AG08395 (cell line): Measurements from ENCODE around the gene PLXNA2.

Experiments used
- DNase-seq: peaks from one replicate; pipeline ENCODE4 v3.0.0; 2012; ENCODE audit warnings: mixed read lengths, low spot score

The PLXNA2 gene

DNA sequence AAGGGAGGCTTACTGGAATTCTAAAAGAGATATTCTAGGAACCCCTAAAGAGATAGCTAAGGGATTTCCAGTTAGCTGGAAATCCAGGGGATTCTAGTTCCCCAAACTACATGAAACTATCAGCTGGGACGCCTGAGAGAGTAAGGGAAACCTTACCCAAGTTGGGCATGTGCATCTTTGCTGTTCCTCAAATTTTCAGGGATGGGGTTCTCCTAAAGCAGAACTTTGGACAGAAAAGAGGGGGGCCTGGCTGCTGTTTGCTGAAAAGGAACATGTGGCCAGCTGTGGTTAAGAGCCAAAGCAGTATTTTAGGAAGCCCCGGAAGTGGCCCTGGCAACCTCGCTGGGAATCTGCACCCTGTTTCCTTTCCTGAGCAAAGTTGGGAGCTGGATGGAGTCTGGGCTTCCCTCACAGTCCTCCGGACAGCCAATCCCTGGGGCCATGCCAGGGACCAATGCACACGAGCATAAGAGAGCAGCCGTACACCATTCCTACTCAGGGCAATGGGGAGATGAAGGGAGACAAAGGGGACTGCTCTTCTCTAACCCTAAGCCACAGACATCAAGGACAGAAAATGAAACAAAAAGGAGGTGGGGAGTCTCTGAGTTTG is 154.3 kb downstream of the PLXNA2 start:
- peak; percentile 59 for DNase-seq

- peak; percentile 33 for DNase-seq
Measured at GRCh38 chr1:208089149-208089548, 155.0 kb downstream of the PLXNA2 start.

DNA sequence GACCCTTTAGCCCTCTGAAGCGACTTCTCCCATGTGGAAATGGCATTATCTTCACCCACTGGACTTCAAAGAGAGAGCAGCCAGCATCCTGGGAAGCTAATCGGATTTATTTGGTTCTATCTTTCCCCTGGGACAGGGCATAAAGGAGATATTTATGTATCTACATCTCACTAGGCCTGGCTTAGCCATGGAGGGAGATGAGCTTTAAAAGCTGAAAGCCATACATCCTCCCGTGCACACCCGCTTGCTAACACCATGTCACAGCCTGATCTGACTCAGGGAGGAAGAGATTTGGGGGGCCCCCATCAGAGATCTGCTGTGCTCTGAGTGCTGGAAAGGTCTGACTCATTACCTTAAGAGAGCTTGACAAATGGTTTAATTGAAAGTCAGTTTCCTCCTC is 155.9 kb downstream of the PLXNA2 start:
- no peak for DNase-seq

DNA sequence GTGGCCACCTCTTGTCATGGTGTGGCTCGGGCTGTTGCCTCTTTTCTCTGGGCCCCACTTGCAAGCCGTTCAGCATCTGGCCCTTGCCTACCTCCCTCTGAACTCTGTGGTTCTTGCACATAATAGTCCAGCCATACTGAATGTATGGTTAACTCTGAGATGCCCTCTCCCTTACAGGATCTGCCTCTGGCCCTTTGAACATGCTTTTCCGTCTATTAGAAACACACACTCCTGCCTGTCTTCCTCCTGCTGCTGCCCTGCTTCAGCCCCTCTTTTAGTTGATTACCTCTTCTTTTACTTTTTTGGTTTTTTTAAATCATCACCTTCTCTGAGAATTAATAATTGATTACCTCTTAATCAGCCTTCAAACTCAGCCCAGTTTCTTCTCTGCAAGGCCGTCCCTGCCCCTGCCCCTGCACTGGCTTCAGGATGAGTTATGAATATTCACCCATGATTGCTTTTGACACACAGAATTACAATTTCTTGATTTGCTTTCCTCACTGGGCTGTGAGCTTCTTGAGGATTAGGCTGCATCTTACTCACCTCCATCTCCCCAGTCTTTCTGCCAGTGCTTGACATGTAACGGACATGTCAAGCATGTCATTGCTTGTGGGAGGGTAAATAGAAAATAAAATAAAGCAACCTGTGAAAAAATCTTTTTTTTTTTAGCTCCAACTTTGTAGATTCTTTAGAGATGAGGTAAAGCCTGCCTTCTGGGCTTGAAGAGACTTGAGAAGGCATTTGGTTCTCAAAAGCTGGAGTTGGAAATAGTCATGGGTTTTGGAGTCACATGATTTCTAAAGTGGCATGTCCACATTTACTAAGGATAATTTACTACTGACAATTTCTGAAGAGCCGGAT is 158.3 kb downstream of the PLXNA2 start:
- peak; percentile 24 for DNase-seq

- DNase-seq, result no peak
Measured at GRCh38 chr1:208084764-208085163, 159.4 kb downstream of the PLXNA2 start.

- no peak for DNase-seq
Measured at GRCh38 chr1:208084220-208084619, 160.0 kb downstream of the PLXNA2 start.

GRCh38 chr1:208083715-208084085 is 160.5 kb downstream of the PLXNA2 start:
- DNase-seq, result no peak

- DNase-seq, result no peak
Measured at GRCh38 chr1:208083016-208083714, 161.0 kb downstream of the PLXNA2 start.

GRCh38 chr1:208081972-208082371 is 162.2 kb downstream of the PLXNA2 start:
- no peak for DNase-seq

GRCh38 chr1:208080396-208081286 is 163.5 kb downstream of the PLXNA2 start:
- no peak for DNase-seq

DNA sequence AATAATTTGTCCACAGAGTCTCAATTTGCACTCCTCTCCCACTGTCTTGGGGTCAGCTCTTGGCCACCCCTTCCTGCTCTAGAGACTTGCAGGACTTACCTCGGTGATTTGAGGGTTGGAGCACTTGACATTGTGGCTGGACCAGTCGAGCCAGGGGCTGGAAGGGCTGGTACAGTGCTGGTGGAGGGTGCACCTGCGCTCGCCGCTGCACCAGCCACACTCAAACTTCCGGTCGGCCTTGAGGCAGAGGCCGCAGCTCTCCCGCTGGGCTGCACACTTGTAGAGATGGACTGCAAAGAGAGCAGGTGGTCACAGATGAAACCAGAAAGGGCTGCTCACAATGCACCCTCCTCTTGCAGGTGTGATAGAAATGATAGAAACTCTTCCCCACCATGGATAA is 165.0 kb downstream of the PLXNA2 start:
- DNase-seq, result no peak

DNA sequence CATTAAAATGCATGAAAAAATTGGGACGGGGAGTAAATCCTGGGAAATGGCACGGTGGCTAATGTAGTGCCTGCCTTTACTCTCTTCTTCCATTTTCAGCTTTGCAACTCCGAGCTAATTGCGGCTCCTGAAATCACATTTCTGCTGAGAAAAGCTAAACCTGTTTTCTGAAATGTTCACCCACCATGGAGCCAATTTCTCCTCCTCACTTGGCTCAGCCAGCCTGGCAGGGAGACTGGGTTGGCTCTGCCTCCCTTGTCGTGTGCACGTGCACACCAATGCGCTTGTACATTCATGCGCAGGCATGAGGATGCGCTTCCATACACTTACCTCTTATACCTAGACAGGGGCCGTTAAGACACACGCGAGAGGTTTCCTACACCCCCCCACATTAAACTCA is 165.4 kb downstream of the PLXNA2 start:
- no peak for DNase-seq

GRCh38 chr1:208077232-208078075 is 166.7 kb downstream of the PLXNA2 start:
- no peak for DNase-seq

DNA sequence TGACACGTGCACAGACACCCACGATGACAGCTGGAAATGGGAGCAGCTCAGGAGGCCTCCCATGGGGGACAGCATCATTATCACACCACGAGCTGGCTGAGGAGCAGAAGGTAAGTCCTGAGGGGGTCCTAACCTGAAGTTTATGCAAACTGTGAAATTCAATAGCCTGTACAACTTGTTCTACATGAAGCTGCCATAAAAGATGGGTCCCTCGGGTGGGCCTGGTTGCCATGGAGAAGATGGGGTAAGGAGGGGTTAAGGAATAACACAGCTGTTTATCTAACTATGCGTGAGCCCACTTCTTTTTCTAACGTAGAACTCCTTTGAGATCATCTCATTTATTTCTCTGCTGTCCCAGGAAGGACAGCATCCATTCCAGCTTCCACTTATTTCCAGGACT is 169.8 kb downstream of the PLXNA2 start:
- DNase-seq, result no peak

GRCh38 chr1:208071435-208072031 is 172.7 kb downstream of the PLXNA2 start:
- no peak for DNase-seq

- DNase-seq, result no peak
Measured at GRCh38 chr1:208069908-208070307, 174.3 kb downstream of the PLXNA2 start.

DNA sequence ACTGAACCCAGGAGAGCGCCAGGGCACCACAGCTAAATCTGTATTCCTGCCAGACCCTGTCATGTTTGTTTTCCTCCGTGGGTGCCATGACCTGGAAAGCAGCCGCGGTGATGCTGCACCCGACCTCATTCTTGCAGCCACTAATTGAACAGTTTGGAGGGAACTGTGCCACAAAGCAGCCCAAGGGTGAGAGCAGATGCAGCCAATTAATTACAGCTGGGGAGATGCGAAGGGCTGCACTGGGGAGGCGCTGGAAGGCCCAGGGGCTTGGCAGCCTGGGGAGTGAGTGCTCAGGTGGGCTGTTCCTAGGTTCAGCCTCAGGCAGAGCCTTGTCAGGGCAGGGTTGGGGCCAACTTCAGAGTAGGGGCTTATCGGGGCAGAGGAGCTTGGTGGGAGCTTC is 174.9 kb downstream of the PLXNA2 start:
- no peak for DNase-seq

- no peak for DNase-seq
Measured at GRCh38 chr1:208068908-208069307, 175.3 kb downstream of the PLXNA2 start.

- no peak for DNase-seq
Measured at GRCh38 chr1:208068407-208068806, 175.8 kb downstream of the PLXNA2 start.

DNA sequence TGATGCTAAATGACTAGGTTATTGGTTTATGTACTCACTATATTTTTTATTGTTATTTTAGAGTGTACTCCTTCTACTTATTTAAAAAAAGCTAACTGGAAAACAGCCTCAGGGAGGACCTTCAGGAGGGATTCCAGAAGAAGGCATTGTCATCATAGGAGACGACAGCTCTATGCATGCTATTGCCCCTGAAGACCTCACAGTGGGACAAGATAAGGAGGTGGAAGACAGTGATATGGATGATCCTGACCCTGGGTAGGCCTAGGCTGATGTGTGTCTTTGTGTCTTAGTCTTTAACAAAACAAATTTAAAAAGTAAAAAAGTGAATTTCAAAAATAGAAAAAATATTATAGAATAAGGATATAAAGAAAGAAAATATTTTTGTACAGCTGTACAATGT is 177.6 kb downstream of the PLXNA2 start:
- DNase-seq, result no peak

- no peak for DNase-seq
Measured at GRCh38 chr1:208065862-208066261, 178.3 kb downstream of the PLXNA2 start.
